CD14-positive monocyte (primary cell): ENCODE data around the gene SETD3. TPM values are rescaled to one million over a fixed set of nuclear protein-coding genes. Genes with fewer than 3 reads are reported as not detected.

ENCODE experiments used
- polyA plus RNA-seq, 3 donors: library from polyadenylated mRNA; depleted of rRNA in 1 of 3; unstranded in 2 of 3; stranded (reverse) in 1 of 3; fragments of 300-500 nt in 2 of 3; fragments of >200 nt in 1 of 3; fragmentation: Illumina TruSeq in 2 of 3; gene quantifications; 1 replicate in 2 of 3; 2 replicates in 1 of 3; pipeline ENCODE4 v1.2.3, GENCODE V29; 2012 to 2021
- small RNA-seq: library from RNA; depleted of rRNA; stranded (forward); fragments of <200 nt; gene quantifications from one replicate; pipeline ENCODE3, GENCODE V24; 2012; ENCODE audit warnings: low read depth; ENCODE audit not compliant: insufficient read length

SETD3 gene
- polyA plus RNA-seq, 3 donors, result 22.9 to 39.5 (median 38.7) TPM

Small RNA genes within 50 kb of the gene (small RNA-seq; reads per million reads assigned to genes)
- not detected for gene RNU6-91P

Other genes with a start within 250 kb of the SETD3 start
- gene BCL11B, start 208.7 kb downstream of the SETD3 start, polyA plus RNA-seq, result under 1 TPM in 1 of 3 donors, not detected in 2; 0.01 TPM
- gene CCNK, start 550 bp upstream of the SETD3 start, polyA plus RNA-seq, result 10 to 100 TPM in 2 of 3 donors, 1 to 10 TPM in 1; 7.7 to 21.5 (median 14.7) TPM
- gene CCDC85C, start 123.3 kb upstream of the SETD3 start, polyA plus RNA-seq, result under 1 TPM in 2 of 3 donors, not detected in 1; under 0.01 to 0.03 TPM
- gene HHIPL1, start 164.3 kb upstream of the SETD3 start, polyA plus RNA-seq, result under 1 TPM in 1 of 3 donors, not detected in 2; 0.09 TPM
- gene CYP46A1, start 203.4 kb upstream of the SETD3 start, polyA plus RNA-seq, result not detected